UCSD-AML1 (cell line): ENCODE measurements around the gene ACAT1.
A peak's percentile ranks its signal among the peaks of the same experiment; 100 is the strongest.
"Not testable (repeated sequence)": the region's sequence is repeated elsewhere in the genome, so short reads cannot be mapped to it uniquely, and the experiment has no call there.

Experiments used
- DNase-seq: peaks from one replicate; lab custom pipeline; 2025; ENCODE audit not compliant: unreplicated experiment; lab: John Stamatoyannopoulos, UW

The ACAT1 gene

GRCh38 chr11:108121274-108122155, at the start of gene ACAT1:
ACAT1 (plus strand) TSS chr11:108121567; CDS start chr11:108121607, 40 bp downstream.
- peak; percentile 94 for DNase-seq

- no peak for DNase-seq
Observed at GRCh38 chr11:108084811-108085210, 36.6 kb upstream of the ACAT1 start.

GRCh38 chr11:108085672-108086071, 35.7 kb upstream of the ACAT1 start:
- DNase-seq, result no peak

- no peak for DNase-seq
Observed at GRCh38 chr11:108092134-108092533, 29.2 kb upstream of the ACAT1 start.

- no peak for DNase-seq
Observed at GRCh38 chr11:108093128-108093904, 28.1 kb upstream of the ACAT1 start.

- no peak for DNase-seq
Observed at GRCh38 chr11:108097179-108097578, 24.2 kb upstream of the ACAT1 start.

- DNase-seq, result no peak
Observed at GRCh38 chr11:108101090-108101775, 20.1 kb upstream of the ACAT1 start.

- no peak for DNase-seq
Observed at GRCh38 chr11:108111126-108111525, 10.2 kb upstream of the ACAT1 start.

GRCh38 chr11:108112057-108112456, 9.3 kb upstream of the ACAT1 start:
- no peak for DNase-seq

- no peak for DNase-seq
Observed at GRCh38 chr11:108115500-108116140, 5.7 kb upstream of the ACAT1 start.

GRCh38 chr11:108117746-108118371, 3.5 kb upstream of the ACAT1 start:
- DNase-seq, result no peak

- DNase-seq, result not testable (repeated sequence)
Observed at GRCh38 chr11:108120936-108121273, 462 bp upstream of the ACAT1 start.

GRCh38 chr11:108122166-108122628, 830 bp downstream of the ACAT1 start:
- no peak for DNase-seq

- DNase-seq, result no peak
Observed at GRCh38 chr11:108125096-108125495, 3.7 kb downstream of the ACAT1 start.

- DNase-seq, result no peak
Observed at GRCh38 chr11:108128772-108129171, 7.4 kb downstream of the ACAT1 start.

GRCh38 chr11:108131993-108132392, 10.6 kb downstream of the ACAT1 start:
- DNase-seq, result no peak

GRCh38 chr11:108132993-108133538, 11.7 kb downstream of the ACAT1 start:
- DNase-seq, result not testable (repeated sequence)

GRCh38 chr11:108135845-108136544, 14.6 kb downstream of the ACAT1 start:
- no peak for DNase-seq

GRCh38 chr11:108137212-108137611, 15.8 kb downstream of the ACAT1 start:
- DNase-seq, result no peak

- DNase-seq, result no peak
Observed at GRCh38 chr11:108142304-108142703, 20.9 kb downstream of the ACAT1 start.
